Central memory CD8-positive, alpha-beta T cell (primary cell): ENCODE results near the gene IL37.

Source experiments
- ATAC-seq: fragments of 150-1000 bp; cut with Tn5 transposase; replicated peaks from 2 replicates; pipeline ENCODE4 v1.10.0; 2022; ENCODE audit warnings: mild to moderate bottlenecking, moderate FRiP score, moderate number of reproducible peaks; ENCODE audit not compliant: poor library complexity, severe bottlenecking; ENCODE audit errors: extremely low read depth
- DNase-seq, 2 donors: peaks; one replicate each; pipeline ENCODE4 v3.0.0; 2021; ENCODE audit warnings: low spot score in 2 of 2
- H3K27ac Mint-ChIP-seq: one replicate; pipeline ENCODE4 v1.8.0; 2022; ENCODE audit warnings: low read depth, mild to moderate bottlenecking, moderate library complexity, mixed read lengths
- H3K27me3 Mint-ChIP-seq: one replicate; pipeline ENCODE4 v1.8.0; 2022; ENCODE audit warnings: mixed read lengths
- H3K36me3 Mint-ChIP-seq: one replicate; pipeline ENCODE4 v1.8.0; 2022; ENCODE audit warnings: mild to moderate bottlenecking, moderate library complexity, mixed read lengths; ENCODE audit not compliant: insufficient read depth
- H3K4me1 Mint-ChIP-seq: one replicate; pipeline ENCODE4 v1.8.0; 2022; ENCODE audit warnings: mixed read lengths
- H3K4me3 Mint-ChIP-seq: one replicate; pipeline ENCODE4 v1.8.0; 2022; ENCODE audit warnings: mild to moderate bottlenecking, moderate library complexity, mixed read lengths
- H3K9me3 Mint-ChIP-seq: one replicate; pipeline ENCODE4 v1.8.0; 2022; ENCODE audit warnings: mixed read lengths

IL37 gene, protein sequence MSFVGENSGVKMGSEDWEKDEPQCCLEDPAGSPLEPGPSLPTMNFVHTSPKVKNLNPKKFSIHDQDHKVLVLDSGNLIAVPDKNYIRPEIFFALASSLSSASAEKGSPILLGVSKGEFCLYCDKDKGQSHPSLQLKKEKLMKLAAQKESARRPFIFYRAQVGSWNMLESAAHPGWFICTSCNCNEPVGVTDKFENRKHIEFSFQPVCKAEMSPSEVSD

DNA sequence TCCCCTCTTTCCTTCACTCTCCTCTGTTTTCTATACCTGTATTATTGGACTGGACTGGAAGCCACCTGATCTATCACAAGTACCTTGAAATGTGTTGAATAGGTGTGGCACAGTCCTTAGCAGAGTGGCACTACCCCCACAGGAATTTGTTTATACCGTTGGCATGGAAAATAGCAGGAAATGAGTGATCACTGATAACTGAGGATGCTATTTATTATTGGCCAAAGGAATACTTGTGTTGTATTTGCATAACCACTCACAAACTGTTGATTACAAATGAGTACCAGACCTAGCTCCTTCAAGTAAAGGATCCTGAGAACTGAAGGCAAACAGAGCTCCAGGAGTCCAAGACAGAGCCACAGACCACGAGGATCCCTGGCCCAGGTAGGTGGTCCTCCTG lies at the start of gene IL37:
Gene IL37, plus strand, starts transcription at position 301 of the 400 bp plus-strand sequence. CDS start 1,848 bp downstream, outside the sequence.
- Mint-ChIP-seq H3K9me3 (no peaks in the 10 kb centered on the region), H3K27ac (no peak within 1 kb of the TSS), H3K4me3 (no peak within 1 kb of the TSS), H3K4me1 (peaks cover 14% of the 10 kb centered on the region), H3K27me3 (no peaks in the 10 kb centered on the region), H3K36me3 (no peaks in the 10 kb centered on the region)
- ATAC-seq (no peak), DNase-seq (no peak)

DNA sequence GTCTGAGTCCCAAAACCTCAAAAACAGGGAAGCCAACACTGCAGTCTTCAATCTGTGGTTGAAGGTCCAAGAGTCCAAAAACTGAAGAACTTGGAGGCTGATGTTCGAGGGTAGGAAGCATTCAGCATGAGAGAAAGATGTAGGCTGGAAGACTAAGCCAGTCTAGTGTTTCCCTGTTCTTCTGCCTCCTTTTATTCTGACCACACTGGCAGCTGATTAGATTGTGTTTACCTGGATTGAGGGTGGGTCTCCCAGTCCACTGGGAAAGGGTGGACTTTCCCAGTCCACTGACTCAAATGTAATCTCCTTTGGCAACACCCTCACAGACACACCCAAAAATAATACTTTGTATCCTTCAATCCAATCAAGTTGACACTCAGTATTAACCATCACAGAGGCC lies 46.9 kb upstream of the IL37 start:
- no peak for DNase-seq
- Mint-ChIP-seq H3K4me3 (no peak overlapping the region), H3K27me3 (peaks cover 16% of the 10 kb centered on the region), H3K36me3 (no peaks in the 10 kb centered on the region), H3K9me3 (no peaks in the 10 kb centered on the region), H3K27ac (no peak overlapping the region), H3K4me1 (no peaks in the 10 kb centered on the region)
- no peak for ATAC-seq

DNA sequence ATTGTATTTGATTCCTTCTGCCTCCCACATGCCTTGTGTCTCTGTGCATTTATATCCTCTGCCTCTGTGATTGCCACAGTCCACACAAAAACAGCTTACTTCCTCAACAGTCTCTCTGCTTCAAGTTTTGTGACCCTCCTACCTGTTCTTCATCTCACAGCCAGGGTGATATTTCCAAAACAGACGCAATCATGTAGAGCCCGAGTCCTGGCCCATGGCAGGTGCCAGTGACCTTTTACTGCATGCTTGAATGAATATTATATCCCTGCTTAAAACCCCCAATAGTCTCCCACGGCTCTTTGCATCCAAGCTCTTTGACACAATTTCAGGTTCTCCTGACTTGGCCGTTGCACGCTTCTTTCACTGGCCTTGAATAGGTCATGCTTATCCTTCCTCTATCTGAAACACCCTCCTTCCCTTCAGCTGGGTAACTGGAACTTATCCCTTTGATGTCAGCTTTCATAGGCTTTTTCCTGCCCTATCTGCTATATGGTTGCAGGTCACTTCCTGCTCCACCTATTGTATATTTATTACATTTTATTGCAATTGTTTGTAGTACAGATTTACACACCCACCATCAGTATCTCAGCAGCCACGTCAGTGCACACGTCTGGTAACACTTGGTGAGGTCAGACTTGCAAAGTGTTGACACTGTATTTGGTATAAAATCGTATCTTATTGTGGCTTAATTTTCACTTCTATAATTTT lies 44.7 kb upstream of the IL37 start:
- peaks cover 30% of the 10 kb centered on the region for H3K27me3 Mint-ChIP-seq
- ATAC-seq (no peak), DNase-seq (no peak)
- no peaks in the 10 kb centered on the region for H3K4me1 Mint-ChIP-seq
- H3K4me3 Mint-ChIP-seq, result no peak overlapping the region
- no peaks in the 10 kb centered on the region for H3K9me3 Mint-ChIP-seq
- H3K27ac Mint-ChIP-seq, result no peak overlapping the region
- no peaks in the 10 kb centered on the region for H3K36me3 Mint-ChIP-seq

DNA sequence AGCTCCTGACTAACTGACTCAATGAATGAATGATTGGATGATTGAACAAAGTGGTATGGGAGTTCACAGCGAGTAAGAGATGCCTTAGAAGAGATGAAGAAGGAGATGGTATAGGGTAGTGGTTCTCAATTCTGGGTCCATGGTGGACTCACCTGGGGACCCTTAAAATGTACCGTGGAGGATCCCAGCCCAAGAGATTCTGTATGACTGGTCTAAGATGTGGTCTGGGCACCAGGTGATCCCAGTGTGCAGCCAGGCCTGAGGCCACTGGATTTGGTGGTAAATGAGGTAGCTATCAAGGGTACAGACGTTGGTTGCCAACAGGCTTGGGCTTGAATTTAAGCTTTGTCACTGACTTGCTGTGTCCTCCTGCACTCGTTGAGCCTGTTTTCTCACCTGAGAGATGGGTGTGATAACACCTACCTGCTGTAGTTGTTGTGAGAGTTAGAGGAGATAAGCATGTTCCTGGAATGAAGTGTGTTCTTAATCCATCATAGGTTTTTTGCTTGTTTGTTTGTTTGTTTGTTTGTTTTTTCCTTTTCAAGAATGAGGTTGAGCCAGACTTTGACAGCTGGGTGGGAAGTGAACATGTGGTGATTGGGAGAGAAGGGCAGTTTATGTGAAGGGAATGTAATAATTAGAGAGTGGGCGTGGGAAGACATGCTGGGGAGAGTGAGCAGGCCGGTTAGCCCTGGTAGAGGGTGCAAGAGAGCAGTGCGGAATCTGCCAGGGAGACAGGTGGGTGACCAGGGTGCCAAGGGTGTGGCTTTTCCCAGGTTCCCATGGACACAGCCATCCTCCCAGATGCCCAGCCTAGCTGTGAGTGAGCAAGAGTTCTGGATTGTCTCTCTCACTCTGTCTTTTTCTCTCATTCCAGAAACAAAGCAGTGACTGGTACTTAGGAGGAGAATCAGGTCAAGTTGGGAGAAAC lies 43.0 kb upstream of the IL37 start:
- no peak overlapping the region for H3K4me3 Mint-ChIP-seq
- DNase-seq, result no peak
- no peak for ATAC-seq
- H3K27me3 Mint-ChIP-seq, result peaks cover 47% of the 10 kb centered on the region
- no peaks in the 10 kb centered on the region for H3K4me1 Mint-ChIP-seq
- no peaks in the 10 kb centered on the region for H3K36me3 Mint-ChIP-seq
- no peaks in the 10 kb centered on the region for H3K9me3 Mint-ChIP-seq
- H3K27ac Mint-ChIP-seq, result no peak overlapping the region

DNA sequence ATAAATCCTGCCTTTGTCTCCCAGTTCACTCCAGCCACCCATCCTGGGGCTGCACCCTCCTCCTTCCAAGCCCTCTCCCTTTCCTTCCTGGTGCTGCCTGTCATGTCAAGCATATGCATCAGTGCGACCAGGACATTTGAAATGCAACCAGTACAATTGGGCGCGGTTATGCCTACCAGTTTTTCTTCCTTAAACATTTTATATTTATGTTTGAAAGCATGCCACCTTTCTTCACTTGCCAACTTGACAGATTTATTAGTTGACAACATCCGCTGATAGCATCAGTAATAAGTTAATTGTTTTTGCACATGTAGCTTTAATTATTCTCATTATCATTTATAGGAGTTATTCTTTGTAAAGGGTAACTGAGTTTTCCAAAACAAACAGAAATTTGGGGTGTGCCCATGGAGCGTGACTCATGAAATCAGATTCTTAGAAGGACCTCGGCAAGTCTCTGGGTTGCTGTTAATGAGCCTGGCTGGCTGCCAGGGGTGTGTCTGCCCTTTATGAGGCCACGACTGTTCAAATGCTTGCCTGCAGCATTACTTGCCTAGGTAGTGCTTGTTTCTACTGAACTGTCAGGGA lies 41.6 kb upstream of the IL37 start:
- no peak overlapping the region for H3K4me3 Mint-ChIP-seq
- H3K4me1 Mint-ChIP-seq, result no peaks in the 10 kb centered on the region
- no peaks in the 10 kb centered on the region for H3K36me3 Mint-ChIP-seq
- DNase-seq (no peak), ATAC-seq (no peak)
- H3K27me3 Mint-ChIP-seq, result peaks cover 50% of the 10 kb centered on the region
- no peak overlapping the region for H3K27ac Mint-ChIP-seq
- no peaks in the 10 kb centered on the region for H3K9me3 Mint-ChIP-seq

DNA sequence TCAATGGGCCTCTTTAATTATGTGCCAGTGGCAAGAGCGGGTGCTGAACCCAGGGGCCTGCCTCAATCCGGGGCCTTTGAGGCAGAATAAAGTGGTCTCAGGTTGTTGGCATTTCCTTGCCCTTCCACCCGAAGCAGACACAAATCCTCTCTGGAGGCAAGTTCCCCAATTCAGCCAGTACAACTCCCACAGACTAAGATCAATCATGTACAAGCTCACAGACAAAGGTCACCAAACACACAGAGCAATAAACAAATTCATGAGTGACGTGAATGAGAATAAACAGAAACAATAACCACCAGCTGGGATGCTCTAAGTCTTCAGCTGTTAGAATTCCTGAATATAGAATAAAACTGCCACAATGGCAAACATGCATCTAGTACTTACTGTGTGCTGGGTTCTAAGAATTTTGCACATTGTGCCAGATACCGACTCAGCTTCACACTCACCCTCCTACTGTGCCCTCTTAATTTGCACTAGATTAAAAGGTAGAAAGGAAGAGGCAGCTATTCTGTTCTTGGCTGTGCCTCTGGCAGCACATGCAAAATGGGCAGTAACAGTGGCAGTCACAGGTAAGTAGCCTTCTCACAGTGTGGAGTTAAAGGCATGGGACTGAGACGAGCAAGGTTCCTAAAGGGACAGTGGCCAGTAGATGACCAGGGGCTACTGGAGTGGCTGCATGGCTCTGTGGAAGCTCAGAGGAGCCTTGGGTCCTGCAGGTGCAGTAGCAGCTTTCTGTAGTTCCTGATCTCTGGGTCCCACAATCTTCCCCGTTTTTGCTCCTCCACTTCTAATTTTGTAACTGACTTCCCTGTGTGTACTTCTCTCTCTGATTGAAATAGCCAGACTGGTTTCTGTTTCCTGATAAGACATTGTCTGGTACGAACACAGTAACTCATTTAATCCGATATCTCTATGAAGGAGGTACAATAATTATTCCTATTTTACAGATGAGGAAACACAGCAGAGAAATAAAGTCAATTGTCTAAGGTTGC lies 39.8 kb upstream of the IL37 start:
- Mint-ChIP-seq H3K27me3 (peaks cover 50% of the 10 kb centered on the region), H3K27ac (no peak overlapping the region), H3K36me3 (peaks cover 2% of the 10 kb centered on the region), H3K4me3 (no peak overlapping the region), H3K9me3 (no peaks in the 10 kb centered on the region), H3K4me1 (no peaks in the 10 kb centered on the region)
- DNase-seq (no peak), ATAC-seq (no peak)

DNA sequence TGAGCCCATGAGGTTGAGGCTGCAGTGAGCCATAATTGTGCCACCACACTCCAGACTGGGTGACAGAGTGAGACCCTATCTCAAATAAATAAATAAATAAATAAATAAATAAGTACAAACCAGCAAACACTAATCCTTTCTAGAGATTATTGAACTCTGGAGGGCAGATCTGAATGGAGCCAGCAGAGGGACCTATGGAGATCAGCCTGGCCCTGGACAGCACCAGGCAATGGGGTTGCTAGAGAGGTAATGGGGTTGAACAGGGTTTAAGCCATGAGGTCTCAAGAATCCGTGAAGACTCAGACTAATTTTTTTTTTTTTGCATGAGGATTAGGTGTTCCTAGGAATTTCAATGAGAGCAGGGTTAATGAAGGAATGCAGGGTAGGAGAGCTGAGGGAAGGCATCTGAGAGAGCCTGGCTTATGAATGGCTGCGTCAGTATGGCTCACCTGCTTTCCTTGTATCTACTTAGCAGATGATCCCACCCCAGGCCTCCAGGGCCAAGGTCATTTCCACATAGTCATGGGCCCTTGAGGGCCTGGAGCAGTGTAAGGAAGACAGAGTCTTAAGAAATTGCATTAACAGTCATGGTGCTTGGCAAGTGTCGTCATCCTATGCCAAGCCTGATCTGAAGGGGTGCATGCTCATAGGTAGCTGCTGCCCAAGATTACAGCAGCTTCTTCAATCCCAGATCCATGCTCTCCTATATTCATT lies 34.6 kb upstream of the IL37 start:
- peaks cover 2% of the 10 kb centered on the region for H3K36me3 Mint-ChIP-seq
- H3K9me3 Mint-ChIP-seq, result no peaks in the 10 kb centered on the region
- DNase-seq, result no peak
- H3K27ac Mint-ChIP-seq, result no peak overlapping the region
- peaks cover 19% of the 10 kb centered on the region for H3K27me3 Mint-ChIP-seq
- no peak overlapping the region for H3K4me3 Mint-ChIP-seq
- ATAC-seq, result no peak
- peaks cover 7% of the 10 kb centered on the region for H3K4me1 Mint-ChIP-seq

DNA sequence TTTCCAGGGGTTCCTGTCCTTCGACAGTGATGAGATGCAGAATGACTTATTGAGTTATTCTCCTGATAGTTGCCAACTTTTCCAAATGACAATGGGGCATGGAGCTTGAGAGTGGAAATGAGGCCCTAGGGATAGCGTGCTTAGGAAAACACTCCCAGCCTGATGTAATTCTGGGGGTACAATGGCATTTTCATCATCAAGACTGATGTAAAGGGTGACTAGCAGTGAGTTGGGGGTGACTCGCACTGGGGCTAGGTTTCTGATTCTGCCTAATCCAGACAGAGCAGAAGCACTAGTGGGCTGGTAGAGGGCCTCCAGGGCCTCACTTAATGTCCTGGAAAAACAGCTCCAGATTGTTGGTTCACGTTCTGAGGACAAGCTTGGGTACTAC lies 34.0 kb upstream of the IL37 start:
- Mint-ChIP-seq H3K4me3 (no peak overlapping the region), H3K36me3 (peaks cover 2% of the 10 kb centered on the region), H3K4me1 (peaks cover 7% of the 10 kb centered on the region), H3K9me3 (no peaks in the 10 kb centered on the region), H3K27me3 (peaks cover 13% of the 10 kb centered on the region), H3K27ac (no peak overlapping the region)
- ATAC-seq (no peak), DNase-seq (no peak)

DNA sequence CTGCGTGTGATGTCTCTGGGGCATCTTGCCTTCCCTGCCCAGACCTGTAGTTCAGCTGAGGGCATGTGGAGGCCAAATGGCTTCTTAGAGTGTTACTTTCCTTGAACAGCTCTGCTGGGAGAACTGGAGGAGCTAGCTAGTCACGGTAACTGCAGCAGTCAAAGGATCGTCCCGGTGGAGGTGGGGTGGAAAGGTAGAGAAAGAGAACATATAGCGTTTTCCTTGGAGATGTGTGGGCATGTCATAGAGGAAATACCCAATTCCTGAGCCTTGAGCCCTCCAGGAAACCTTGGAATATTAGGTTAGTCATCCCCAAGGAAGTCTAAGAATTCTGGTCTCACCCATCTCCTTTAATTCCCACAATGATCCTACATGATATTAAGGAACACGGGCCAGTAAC lies 33.5 kb upstream of the IL37 start:
- Mint-ChIP-seq H3K4me3 (no peak overlapping the region), H3K27me3 (peaks cover 9% of the 10 kb centered on the region), H3K4me1 (peaks cover 7% of the 10 kb centered on the region), H3K27ac (no peak overlapping the region), H3K36me3 (peaks cover 2% of the 10 kb centered on the region), H3K9me3 (no peaks in the 10 kb centered on the region)
- ATAC-seq (no peak), DNase-seq (no peak)

DNA sequence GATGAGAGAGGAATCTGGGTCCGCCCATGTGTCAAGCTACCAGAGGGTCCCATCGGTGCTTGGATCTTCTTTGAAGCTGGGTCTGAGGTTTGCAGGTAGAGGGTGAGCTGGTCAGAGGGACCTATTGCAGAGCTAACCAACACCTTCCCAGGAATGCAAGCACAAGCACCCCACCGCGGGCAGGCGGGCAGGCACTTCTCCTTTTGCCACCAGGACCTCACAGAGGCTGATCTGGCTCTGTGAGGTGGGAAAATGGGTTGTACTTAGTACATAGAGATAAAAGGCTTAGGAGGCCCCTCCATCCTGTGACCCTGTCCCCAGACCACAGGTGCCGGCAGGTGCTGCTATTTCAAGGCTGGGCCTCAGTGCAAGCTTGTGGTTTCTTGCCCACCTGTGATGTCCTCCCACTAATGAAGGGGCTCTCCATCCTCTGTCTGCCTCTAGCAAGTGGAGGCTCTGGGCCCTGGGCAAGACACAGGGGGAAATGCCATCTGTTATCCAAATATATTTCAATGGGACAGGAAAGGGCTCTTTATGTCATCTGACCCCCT lies 31.4 kb upstream of the IL37 start:
- Mint-ChIP-seq H3K36me3 (peaks cover 2% of the 10 kb centered on the region), H3K27ac (no peak overlapping the region), H3K4me3 (no peak overlapping the region), H3K27me3 (no peaks in the 10 kb centered on the region), H3K9me3 (no peaks in the 10 kb centered on the region), H3K4me1 (peaks cover 7% of the 10 kb centered on the region)
- DNase-seq (no peak), ATAC-seq (no peak)

DNA sequence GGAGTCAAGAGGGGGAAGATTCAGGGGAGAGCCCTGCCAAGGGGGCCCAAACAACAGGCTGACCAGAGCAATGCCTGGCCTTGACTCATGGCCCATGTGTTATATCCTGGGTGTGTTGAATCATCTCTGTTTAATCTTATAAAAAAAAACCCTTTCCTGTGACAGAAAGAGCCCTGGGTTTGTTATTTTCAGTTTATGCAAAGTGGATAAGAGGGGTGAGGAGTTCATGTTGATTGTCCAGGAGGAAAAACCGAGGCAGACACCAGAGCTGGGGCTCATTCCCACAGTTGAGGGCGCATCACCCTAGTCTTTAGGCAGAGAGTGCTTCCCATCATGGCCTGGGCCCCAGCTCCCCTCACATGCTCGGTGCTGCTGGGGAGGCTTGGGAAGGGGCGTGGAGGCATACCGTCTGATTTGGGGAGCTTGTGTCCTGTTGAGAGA lies 30.9 kb upstream of the IL37 start:
- no peak overlapping the region for H3K27ac Mint-ChIP-seq
- peaks cover 10% of the 10 kb centered on the region for H3K4me1 Mint-ChIP-seq
- DNase-seq (no peak), ATAC-seq (no peak)
- no peaks in the 10 kb centered on the region for H3K27me3 Mint-ChIP-seq
- H3K9me3 Mint-ChIP-seq, result no peaks in the 10 kb centered on the region
- H3K36me3 Mint-ChIP-seq, result no peaks in the 10 kb centered on the region
- H3K4me3 Mint-ChIP-seq, result no peak overlapping the region
